Measurements from ENCODE around the gene ANKRD52.
"Not testable (repeated sequence)": the region's sequence is repeated elsewhere in the genome, so short reads cannot be mapped to it uniquely, and the experiment has no call there.

The ANKRD52 gene

DNA sequence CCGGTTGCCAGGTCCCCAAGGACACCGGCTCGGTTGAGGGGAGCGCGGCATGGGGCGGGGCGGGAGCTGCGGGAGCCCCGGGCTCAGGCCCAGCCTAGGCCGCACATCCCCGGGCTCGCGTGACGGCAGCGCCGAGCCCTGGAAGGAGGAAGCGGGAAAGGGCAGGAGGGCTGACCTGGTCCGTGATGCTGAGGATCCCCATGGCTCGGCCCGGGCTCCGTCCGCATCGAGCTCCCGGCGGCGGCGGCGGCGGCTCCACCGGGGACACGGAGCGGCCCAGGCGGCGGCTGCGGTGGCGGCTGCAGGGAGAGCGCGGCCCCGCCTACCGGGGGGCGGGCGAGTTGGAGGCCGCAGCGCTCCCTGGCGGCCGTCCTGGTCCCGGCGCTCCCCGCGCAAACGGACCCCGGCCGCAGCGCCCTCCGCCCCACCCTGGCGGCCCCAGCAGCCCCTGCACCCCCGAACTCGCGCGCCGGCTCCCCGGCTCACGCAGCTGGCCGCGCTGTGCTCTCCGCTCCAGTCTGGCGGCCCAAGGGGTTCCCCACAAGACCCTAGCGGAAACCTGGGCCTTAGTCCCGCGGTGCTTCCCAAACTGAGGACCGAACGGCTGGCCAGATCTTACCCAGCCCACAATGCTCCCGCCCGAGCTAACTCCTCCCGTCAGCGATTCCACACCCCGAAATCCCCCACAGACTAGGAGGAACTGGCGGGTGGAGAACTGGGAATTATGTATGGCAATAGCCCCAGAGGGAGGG is at the start of gene ANKRD52:
ANKRD52 (minus strand) TSS at position 317 of the 752 bp plus-strand sequence; CDS start at position 202, 115 bp downstream.
- DNase-seq: peak; percentile 80

DNA sequence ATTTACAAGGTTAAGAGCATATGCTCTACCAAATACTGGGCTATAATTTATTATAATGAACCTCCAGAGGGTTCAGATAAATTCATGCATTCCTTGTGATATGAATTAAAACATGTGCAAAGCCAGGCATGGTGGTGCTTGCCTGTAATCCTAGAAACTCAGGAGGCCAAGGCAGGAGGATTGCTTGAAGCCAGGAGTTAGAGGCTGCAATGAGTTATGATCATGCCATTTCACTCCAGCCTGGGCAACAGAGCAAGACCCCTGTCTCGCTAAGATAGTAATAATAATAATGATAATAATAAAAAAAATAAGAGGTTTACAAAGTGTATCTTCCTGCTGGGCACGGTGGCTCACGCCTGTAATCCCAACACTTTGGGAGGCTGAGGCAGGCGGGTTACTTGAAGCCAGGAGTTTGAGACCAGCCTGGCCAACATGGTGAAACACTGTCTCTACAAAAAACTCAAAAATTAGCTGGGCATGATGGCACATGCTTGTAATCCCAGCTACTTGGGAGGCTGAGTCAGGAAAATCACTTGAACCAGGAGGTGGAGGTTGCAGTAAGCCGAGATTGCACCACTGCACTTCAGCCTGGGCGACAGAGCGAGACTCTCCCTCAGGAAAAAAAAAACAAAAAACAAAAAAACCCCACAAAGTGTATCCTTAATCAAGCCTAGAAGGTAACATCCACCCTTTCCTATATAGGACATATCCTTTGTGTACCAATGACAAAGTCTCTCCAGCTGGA is 49.2 kb upstream of the ANKRD52 start:
- no peak for DNase-seq

DNA sequence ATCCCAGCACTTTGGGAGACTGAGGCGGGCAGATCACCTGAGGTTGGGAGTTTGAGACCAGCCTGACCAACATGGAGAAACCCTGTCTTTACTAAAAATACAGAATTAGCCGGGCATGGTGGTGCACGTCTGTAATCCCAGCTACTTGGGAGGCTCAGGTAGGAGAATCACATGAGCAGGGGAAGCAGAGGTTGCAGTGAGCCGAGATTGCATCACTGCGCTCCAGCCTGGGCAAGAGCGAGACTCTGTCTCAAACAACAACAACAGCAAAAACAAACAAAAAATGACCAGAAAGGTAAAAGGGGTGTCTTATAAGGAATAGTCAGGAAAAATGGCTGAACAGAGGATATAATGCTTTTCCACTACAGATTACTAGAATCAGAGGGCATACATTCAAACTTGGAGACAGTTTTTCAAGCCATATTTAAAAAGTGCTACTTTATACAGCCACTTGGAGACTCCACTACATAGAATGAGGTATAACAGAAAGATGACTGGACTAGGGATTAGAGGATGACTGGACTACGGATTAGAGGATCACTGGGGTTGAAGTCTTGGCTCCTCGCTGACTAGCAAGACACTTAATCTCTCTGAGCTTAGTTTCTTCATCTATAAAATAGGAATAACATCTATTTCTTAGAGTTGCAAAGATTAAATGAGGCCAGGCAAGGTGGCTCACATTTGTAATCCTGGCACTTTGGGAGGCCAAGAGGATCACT is 46.8 kb upstream of the ANKRD52 start:
- no peak for DNase-seq

DNA sequence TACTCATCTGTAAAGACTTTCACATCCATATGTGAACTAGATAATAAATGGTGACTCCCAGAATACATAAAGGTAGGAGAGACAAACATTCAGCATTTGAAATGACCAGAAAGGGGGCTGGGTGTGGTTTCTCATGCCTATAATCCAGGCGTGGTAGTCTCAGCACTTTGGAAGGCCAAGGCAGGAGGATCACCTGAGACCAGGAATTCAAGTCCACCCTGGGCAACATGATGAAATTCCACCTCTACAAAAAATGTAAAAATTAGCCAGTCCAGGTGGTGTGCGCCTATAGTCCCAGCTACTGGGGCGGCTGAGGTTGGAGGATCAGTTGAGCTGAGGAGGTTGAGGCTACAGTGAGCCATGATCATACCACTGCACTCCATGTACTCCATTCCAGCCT is 46.1 kb upstream of the ANKRD52 start:
- no peak for DNase-seq

DNA sequence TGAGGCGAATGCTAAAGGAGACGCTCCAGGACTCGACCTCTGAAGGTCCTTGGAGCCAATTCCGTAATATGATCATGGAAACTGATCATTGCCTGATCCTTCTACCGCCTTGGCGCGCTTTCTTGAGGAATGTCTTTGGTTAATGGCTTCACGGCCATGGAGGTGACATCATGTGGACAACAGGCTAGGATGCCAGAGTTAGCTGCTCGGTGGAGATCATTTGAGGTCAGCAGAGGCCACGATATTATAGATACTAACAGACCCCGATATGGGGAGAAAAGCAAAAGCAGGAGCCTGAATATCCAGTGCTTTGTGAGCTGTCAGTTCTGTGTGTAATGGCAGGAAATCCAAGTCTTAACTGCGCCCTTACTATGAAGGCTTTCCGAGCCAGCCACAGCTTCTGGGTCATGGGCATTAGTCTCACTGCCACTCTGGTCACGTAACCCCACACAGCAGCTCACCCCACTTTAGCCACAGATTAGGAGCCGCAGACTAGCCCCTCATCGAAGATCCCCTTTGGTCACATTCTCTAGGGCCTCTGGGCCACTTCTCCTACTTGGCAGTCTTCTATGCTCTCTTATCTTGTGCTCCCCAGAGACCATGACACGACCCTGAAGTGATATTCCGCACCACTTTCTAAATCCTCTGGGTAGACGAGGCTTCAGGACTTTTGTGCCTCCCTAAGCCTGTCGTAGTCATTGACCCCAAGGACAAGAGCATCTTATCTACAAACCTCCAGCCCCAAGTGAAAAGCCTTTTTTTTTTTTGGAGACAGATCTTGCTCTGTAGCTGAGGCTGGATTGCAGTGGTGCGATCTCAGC is 42.7 kb upstream of the ANKRD52 start:
- DNase-seq: no peak

DNA sequence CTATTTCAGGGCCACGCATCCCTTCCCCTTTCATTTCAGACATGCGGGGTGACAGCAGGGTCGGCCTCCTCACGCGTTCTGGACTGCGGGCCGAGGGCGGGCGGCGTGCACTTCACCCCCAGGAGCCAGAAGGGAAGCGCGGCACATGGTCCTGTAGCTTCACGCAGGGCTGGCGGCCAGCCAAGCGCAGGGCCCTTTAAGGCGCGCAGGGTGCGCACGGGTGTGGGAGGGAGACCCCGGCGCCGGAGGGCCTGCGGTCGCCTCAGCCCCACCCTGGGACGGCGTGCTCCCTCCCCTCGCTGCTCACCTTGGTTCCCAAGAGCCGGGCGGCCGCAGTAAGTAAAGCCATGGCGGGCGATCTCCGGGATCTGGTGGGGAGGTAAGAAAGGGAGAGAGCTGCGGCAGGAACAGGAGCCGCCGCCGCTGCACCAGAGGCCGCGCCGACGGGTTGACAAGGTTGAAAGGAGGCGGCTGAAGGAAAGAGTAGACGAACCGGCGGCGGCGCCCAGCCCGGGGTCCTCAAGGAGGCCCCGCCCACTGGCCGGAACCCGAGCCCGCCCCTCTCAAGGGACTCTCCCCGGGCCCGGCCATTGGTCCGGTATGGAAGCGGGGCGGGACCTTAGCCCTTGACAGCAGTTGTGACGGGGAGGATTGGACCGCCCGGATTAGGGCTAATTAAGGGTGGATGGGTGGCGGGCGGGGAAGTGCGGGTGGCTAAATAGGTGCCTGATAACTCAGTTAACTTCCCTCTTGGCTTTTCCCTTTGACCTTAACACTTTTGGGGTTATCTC is 41.9 kb upstream of the ANKRD52 start, which contains the start of gene CS:
CS (minus strand) TSS at position 478 of the 791 bp plus-strand sequence; CDS start at position 349, 129 bp downstream.
- DNase-seq: peak; percentile 98

DNA sequence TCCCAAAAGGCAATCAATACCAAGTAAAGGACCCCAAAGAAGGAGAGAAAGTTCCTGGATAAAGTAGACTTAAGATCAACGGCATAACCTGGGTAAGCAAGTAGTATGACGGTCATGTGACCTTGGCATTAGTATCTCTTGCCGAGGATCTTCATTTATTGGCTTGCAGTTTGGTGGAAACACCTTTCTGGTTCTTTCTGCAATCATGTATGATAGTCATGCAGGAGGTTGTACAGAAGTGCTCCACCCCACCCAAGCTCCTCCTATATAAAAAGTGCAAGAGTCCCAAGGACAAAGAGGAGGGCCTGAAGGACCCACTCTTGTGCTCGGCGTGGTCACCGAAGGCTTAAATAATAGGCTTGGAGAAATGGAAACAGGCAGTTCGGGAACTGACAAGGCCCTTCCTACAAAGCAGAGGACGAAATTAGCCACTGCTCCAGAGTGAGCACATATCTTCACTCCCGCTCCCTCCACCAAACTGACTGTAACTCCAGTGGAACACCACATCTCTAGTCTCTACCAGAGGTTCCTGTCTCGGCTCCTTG is 41.2 kb upstream of the ANKRD52 start:
- peak; percentile 10 for DNase-seq

DNA sequence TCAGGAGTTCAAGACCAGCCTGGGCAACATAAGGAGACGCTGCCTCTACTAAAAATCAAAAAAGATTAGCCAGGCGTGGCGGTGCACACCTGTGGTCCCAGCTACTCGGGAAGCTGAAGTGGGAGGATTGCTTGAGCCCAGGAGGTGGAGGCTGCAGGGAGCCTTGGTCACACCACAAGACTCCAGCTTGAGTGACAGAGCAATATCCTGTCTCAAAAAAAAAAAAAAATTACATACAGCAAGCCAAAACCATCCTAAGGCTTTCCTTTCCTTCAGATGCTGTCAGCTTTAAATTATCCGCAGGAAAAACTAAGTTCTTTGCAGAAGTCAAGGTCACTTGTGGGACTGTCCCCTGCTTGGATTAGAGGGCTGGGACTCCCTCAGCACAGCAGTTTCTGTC is 40.6 kb upstream of the ANKRD52 start:
- DNase-seq: no peak

DNA sequence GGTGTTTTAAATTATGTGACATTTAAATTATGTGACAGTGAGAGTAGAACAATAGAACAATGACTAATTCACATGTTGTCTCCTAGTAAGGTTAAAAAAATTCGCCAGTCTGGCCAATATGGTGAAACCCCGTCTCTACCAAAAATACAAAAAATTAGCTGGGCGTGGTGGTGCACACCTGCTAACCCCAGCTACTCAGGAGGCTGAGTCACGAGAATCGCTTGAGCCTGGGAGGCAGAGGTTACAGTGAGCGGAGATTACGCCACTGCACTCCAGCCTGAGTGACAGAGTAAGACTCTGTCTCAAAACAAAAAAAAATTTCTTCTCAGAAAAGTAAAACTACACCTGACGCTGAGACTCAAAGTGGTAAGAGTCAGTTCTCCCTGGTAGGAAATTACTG is 39.2 kb upstream of the ANKRD52 start:
- no peak for DNase-seq

DNA sequence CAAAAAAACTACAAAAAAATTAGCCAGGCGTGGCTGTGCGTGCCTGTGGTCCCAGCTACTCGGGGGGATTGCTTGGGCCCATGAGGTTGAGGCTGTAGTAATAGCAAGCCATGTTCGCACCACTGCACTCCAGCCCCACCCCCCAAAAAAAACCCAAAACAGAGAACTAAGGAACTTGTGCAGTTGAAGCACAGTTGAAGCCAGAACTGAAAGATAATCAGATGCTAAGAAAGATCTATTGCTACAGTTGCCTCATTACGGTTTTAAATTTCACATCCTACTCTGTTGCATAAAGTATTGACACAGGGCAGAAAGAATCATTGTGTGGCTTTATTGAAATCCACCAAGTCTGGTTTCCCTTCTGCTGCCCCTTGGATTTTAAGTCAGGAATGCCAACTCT is 38.1 kb upstream of the ANKRD52 start:
- no peak for DNase-seq

DNA sequence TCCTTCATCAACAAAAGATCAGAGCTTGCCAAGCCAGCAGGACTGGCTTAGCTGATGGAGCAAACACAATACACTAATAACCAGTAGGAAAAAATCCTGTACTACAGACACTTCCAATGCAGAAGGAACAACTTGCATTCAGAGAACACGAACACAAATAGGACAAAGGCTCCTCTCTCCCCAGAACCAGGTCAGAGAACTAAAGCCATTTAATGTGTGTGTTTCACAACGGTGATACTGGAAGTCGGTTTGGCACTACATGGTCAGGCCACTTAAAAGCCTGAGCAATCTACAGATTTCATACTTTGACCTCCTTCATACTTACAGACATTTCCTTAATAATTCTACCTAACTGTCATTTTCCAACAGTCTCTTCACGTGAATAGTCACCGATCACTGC is 35.6 kb upstream of the ANKRD52 start:
- no peak for DNase-seq

DNA sequence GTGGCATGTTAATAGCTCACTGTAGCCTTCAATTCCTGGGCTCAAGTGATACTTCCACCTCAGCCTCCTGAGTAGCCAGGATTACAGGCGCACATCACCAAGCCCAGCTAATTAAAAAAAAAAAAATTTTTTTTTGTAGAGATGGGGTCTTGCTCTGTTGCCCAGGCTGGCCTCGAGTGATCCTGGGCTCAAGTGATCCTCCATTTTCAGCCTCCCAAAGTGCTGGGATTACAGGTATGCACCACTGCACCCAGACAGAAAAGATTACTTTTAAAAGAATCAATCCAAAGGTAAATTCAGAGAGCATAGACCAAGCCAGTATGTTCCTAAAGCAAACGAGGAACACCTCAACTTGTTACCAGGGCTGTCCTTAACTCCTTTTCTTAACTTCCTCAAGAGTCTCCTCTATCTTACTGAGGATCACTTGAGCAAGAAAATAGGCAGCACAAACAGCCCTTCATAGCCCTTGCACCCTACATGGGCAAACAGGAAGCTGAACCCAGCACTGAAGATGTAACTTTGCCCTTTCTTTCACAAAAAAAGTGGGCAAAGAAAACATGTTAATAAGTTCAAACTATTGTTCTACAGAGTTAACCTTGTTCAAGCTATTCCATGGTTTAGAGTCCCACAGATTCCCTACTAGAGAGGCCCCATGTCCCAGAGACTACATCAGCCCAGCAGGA is 30.7 kb upstream of the ANKRD52 start:
- no peak for DNase-seq

DNA sequence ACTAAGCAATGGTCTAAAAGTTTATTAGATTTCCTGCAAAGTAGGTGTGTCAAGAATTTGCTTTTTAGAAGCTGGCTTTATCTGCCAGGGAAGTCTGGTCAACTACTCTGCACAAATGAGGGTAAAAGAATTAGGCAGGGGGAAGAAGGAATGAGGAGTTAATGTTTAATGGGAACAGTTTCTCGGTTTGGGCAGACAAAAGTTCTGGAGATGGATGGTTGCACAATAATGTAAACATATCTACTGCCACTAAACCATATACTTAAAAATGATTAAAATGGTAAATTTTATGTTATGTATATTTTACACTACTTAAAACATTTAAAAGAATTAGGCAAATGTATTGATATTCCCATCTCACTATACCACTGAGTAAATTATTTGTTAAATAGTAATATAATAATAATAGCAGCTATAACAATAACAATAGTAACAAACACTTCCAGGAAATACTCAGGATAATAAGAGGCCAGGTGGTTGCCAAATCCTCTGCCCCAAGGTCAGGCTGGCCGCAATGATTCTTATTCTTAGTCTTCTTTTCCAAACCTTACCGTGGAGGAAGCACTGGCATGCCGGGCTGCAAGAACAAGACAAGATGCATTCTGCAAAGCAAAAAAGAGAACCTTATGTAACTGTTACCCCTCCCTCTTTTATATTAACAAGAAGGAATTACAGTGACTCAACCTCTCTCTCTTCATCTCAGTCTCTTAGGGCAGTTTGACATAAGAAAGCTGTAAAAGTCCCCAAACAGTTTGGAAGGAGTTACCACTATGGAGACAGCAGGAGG is 28.1 kb upstream of the ANKRD52 start:
- DNase-seq: no peak

DNA sequence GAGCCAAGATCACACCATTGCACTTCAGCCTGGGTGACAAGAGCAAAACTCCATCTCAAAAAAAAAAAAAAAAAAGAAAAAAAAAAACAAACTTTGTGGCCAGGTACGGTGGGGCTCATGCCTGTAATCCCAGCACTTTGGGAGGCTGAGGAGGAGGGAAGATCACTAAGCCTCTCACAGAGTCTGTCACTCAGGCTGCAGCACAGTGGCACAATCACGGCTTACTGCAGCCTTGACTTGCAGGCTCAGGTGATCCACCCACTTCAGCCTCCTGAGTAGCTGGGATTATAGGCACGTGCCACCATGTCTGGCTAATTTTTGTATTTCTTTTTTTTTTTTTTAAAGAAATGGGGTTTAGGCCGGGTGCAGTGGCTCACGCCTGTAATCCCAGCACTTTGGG is 26.1 kb upstream of the ANKRD52 start:
- not testable (repeated sequence) for DNase-seq

DNA sequence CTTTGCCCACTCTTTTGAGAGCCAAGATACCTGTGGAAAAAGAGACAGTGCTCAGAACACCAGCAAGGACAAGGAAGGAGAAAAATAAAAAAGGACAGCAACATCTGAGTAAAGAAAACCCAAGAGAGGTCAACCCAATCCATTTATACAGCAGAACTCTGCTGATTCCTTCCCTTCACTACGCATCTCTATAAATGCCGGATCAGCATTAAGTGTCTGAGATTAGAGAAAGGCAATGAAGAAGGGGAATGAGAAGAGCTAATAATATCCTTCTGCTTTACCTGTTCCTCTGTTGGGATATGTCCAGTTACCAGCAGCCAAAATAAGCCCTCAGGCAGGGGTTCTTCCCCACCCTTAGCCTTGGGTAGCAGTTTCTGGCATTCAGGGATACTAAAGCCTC is 24.4 kb upstream of the ANKRD52 start:
- DNase-seq: no peak

DNA sequence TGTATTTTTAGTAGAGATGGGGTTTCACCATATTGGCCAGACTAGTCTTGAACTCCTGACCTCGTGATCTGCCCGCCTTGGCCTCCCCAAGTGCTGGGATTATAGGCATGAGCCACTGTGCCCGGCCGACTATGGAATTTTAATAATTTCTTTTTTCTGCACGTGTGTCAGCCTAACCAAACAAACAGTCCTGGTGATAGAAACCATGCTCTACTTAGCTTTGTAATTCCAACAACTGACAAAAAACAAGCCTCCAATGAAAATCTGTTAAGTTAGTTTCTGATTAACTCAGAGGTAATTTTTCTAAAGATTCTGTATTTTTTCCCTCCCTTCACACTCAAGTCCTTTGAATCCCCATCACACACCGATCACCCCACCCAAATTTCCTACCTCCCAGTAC is 23.8 kb upstream of the ANKRD52 start:
- no peak for DNase-seq

DNA sequence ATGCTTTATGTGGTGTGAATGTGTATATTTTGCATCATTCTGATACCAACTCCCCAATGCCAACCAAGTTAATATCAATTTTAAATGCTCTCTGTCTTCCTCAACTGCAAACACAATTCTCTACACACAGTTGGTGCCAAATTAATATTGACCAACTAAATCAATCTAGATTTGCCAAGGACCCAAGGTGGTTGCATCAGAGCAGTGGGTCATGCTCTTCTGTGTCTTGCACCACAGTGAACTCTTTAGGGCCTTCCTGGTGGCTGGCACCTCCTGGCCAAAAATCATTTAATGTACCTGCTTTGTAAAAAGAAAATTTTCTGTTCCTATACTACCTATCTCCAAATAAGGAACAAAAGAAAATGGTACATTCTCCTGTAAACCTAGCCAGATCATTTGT is 22.7 kb upstream of the ANKRD52 start:
- DNase-seq: no peak

DNA sequence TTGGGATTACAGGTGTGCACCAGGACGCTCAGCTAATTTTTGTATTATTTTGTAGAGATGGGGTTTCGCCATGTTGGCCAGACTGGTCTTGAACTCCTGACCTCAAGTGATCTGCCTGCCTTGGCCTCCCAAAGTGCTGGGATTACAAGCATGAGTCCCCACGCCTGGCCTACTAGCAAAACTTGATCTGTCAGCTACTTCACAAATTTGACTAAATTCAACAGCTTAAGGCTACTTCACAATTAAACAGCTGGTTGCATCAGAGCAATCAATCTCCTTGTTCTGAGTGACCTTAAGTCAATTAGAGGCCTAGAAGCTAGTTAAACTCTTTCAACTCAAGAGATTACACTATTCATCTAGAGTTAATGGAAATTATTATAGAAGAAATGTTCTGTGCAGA is 20.7 kb upstream of the ANKRD52 start:
- DNase-seq: no peak

DNA sequence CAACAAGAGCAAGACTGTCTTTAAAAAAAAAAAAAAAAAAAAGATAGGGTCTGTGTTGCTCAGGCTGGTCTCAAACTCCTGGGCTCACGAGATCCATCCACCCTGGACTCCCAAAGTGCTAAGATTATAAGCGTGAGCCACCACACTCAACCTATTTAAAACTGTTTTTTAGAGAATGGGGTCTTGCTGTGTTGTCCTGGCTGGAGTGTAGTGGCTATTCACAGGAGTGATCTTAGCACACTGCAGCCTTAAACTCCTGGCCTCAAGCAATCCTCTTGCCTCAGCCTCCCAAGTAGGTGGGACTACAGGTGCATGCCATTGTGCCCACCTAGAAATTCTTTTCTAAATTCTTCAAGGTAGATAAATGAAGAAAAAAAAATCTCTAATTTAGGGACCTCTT is 16.1 kb upstream of the ANKRD52 start:
- no peak for DNase-seq

DNA sequence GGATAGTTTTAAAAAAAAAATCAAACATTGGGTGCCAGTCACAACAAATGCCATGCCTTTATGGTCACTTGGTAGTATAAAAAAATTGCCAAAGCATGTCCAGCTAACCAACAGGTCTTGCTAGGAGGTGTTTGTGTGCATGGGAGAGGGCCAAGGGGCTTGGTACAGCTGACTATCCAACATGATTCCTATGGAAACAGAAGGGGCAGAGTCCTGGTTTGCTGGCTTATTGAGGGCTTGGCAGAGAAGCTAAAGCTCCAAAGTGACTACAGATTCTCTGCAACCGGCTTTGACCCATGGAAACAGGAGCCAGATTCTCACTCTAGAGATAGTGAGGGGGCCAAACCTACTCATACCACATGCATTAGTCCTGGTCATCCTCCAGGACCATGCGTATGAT is 14.3 kb upstream of the ANKRD52 start:
- DNase-seq: not testable (repeated sequence)
